ENCODE measurements around the gene ACTR1A.
"Not testable (repeated sequence)": the region's sequence is repeated elsewhere in the genome, so short reads cannot be mapped to it uniquely, and the experiment has no call there.

The ACTR1A gene

GRCh38 chr10:102502337-102503151 lies at the start of gene ACTR1A:
ACTR1A (minus strand) TSS chr10:102502712; CDS start chr10:102502647, 65 bp downstream.
- peak; percentile 87 to 90 for DNase-seq (ENCODE audit: low read depth in 2 of 2)

DNA sequence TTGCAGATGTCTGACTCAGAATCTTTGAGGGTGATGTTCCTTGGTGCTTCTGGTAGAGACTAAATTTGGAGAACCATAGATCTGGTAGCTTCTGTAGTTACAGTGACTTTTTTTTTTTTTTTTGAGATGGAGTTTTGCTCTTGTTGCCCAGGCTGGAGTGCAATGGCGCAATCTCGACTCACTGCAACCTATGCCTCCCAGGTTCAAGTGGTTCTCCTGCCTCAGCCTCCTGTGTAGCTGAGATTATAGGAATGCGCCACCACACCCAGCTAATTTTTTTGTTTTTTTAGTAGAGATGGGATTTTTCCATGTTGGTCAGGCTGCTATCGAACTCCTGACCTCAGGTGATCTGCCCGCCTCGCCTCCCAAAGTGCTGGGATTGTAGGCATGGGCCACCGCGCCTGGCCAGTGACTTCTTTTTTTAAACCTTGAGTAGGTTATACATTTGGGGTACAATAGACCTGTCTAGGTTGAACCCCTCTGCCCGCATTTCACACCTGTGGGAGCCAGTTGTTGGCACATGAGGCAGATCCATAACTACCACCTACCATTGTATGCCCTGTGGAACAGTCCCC lies 48.2 kb upstream of the ACTR1A start:
- DNase-seq (ENCODE audit: low read depth in 2 of 2) = no peak

GRCh38 chr10:102549549-102549948 lies 47.0 kb upstream of the ACTR1A start:
- no peak for DNase-seq (ENCODE audit: low read depth in 2 of 2)

GRCh38 chr10:102546606-102547320 lies 44.3 kb upstream of the ACTR1A start:
- DNase-seq (ENCODE audit: low read depth in 2 of 2) = no peak

GRCh38 chr10:102545997-102546396 lies 43.5 kb upstream of the ACTR1A start:
- DNase-seq (ENCODE audit: low read depth in 2 of 2) = no peak

DNA sequence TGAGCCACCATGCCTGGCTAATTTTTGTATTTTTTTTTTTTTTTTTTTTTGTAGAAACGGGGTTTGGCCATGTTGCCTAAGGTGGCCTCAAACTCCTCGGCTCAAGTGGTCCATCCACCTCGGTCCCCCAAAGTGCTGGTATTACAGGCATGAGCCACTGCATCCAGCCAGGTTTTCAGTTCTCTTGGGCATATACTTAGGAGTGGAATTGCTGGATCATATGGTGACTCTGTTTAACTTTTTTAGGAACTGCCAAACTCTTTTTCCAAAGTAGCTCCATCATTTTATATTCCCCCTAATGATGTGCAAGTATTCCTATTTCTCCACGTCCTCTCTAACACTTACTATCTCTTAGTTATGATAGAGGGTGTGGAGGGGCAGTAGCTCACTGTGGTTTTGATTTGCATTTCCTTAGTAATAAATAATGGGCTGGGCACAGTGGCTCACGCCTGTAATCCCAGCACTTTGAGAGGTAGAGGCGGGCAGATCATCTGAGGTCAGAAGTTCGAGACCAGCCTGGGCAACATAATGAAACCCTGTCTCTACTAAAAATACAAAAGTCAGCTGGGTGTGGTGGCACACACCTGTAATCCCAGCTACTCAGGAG lies 42.9 kb upstream of the ACTR1A start:
- DNase-seq (ENCODE audit: low read depth in 2 of 2) = no peak

- no peak for DNase-seq (ENCODE audit: low read depth in 2 of 2)
Measured at GRCh38 chr10:102542800-102543418, 40.4 kb upstream of the ACTR1A start.

DNA sequence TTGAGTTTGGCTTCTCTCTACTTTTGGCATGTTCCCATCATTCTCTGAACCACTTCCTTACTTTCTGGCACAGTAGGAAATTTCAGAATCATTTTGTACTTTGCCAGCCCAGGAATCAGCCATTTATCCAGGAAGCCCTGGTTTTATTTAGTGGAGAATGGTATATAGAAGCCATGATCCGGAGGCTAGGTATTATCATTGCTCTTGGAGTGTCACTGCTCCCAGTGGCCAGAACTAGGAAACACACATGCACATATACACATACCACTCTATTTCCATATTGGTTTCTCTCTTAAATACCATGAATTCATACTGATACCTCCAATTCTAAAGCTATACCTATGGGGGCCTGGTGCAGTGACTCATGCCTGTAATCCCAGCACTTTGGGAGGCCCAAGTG lies 37.5 kb upstream of the ACTR1A start:
- no peak for DNase-seq (ENCODE audit: low read depth in 2 of 2)

DNA sequence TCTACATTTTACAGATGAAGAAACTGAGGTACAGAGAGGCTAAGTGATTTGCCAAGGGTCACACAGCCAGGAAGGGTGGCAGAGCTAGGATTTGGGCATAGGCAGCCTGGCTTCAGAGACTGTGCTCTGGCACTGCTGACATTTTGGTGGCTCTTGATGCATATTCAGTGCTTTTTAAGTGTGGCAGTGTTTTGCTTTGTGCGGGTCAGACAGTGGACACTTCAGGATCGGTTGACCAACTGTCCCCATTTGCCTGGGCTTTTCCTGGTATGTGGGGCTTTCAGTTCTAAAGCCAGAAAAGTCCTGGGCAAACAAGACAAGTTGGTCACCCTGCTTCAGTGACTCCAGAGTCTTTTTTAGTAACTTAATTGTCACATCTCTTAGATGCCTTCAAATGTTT lies 36.3 kb upstream of the ACTR1A start:
- no peak for DNase-seq (ENCODE audit: low read depth in 2 of 2)

- no peak for DNase-seq (ENCODE audit: low read depth in 2 of 2)
Measured at GRCh38 chr10:102537948-102538347, 35.4 kb upstream of the ACTR1A start.

GRCh38 chr10:102537367-102537766 lies 34.9 kb upstream of the ACTR1A start:
- no peak for DNase-seq (ENCODE audit: low read depth in 2 of 2)

DNA sequence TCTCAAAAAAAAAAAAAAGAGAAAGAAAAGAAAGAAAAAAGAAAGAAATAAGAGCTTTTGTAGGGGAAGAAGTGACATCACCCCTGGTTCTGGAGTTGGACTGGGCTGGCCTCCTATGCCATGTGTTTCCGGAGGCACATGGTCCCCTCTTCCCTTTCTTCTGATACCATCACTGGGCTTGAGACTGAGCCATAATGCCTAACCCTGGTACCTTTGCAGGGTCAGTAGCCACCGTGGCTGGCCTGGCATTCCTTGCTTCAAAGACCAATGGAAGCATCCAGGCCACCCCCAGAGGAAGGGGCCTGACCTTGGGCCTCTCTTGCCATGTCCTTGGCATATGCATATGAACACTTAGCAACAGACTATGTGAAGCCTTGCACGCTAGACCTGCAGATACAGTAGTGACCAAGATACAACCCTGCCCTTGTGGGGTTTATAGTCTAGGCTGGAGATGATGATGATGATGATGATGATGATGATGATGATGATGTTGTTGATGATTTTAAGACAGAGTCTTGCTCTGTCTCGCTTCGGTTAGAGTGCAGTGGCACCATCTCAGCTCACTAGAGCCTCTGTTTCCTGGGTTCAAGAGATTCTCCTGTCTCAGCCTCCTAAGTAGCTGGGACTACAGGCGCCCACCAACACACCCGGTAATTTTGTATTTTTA lies 33.1 kb upstream of the ACTR1A start:
- no peak for DNase-seq (ENCODE audit: low read depth in 2 of 2)

DNA sequence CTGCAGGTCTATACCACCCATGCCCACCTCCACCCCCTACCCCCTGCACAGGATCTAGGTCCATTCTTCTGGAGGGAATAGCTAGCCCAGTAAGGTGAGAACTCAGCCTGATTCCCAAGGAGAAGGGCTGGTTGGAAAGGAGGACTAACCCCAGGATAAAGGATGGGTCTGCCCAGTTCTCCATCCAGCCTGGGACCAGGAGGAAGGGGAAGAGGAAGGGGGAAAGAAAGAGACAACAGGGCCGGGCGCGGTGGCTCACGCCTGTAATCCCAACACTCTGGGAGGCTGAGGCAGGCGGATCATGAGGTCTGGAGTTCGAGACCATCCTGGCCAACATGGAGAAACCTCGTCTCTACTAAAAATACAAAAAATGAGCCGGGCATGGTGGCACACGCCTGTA lies 32.5 kb upstream of the ACTR1A start:
- DNase-seq (ENCODE audit: low read depth in 2 of 2) = not testable (repeated sequence)

GRCh38 chr10:102534333-102534732 lies 31.8 kb upstream of the ACTR1A start:
- DNase-seq (ENCODE audit: low read depth in 2 of 2) = no peak

GRCh38 chr10:102527546-102527945 lies 25.0 kb upstream of the ACTR1A start:
- DNase-seq (ENCODE audit: low read depth in 2 of 2) = no peak

GRCh38 chr10:102524746-102525145 lies 22.2 kb upstream of the ACTR1A start:
- DNase-seq (ENCODE audit: low read depth in 2 of 2) = no peak

- no peak for DNase-seq (ENCODE audit: low read depth in 2 of 2)
Measured at GRCh38 chr10:102523250-102524029, 20.9 kb upstream of the ACTR1A start.

DNA sequence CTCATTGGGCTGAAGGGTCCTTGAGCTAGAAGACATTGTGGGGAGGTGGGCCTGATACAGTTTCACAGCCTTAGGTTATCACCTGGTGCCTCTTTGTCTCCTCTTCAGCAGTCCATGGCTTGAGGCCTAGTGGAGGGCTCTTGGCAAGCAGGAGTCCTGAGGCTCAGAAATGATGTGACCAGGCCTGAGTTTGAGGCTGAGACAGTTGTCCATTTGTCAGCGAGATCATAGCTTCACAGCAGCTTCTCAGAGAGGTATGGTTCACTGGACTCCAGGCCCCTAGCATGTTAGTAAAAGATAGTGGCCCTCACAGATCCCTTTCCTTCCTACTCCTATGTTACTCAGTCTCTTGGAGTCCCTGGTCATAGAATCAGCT lies 20.4 kb upstream of the ACTR1A start:
- DNase-seq (ENCODE audit: low read depth in 2 of 2) = no peak

DNA sequence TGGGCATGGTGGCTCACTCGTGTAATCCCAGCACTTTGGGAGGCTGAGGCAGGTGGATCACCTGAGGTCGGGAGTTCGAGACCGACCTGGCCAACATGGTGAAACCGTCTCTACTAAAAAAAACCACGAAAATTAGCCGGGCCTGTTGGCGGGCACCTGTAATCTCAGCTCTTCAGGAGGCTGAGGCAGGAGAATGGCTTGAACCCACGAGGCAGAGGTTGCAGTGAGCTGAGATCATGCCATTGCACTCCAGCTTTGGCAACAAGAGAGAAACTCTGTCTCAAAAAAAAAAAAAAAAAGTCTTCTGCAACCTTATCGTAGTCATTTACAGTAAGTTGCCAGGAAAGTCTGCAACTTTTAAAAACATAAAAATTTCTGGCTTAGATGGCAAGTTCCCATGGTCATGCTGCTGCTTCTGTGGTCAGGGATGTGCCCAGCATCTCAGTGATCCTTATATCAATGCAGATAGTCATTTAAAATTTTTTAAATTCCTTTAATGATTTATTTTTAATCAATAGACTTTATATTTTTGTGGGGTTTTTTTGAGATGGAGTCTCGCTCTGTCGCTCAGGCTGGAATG lies 16.8 kb upstream of the ACTR1A start:
- no peak for DNase-seq (ENCODE audit: low read depth in 2 of 2)

GRCh38 chr10:102517553-102517952 lies 15.0 kb upstream of the ACTR1A start:
- DNase-seq (ENCODE audit: low read depth in 2 of 2) = no peak

Data from stimulated activated CD4-positive, alpha-beta T cell treated with anti-CD3 and anti-CD28 coated beads, Interleukin-1b, Interleukin-23, amount 100 ng/mL, for 4 hours (primary cell).